Coronary artery (tissue), 2 donors: ENCODE data around the gene ZNF90.
"Not testable (repeated sequence)": the region's sequence is repeated elsewhere in the genome, so short reads cannot be mapped to it uniquely, and the experiment has no call there.

Experiments used
- DNase-seq: peaks from one replicate; pipeline ENCODE4 v3.0.0-alpha.2; 2017; ENCODE audit warnings: low spot score
- H3K27ac ChIP-seq, 2 donors: fragments of 200-600 bp; sonication (generic); one replicate each; pipeline ENCODE4 v1.5.1; 2016 to 2019
- H3K4me3 ChIP-seq: fragments of 200-600 bp; sonication (generic); 2 replicates; pipeline ENCODE4 v1.5.1; 2016; ENCODE audit warnings: mild to moderate bottlenecking, moderate library complexity
- TF ChIP-seq, protein P1 (sequence below): fragments of 200-600 bp; sonication (generic); IDR thresholded peaks from one replicate; pipeline ENCODE4 v1.5.1; 2019; ENCODE audit warnings: antibody characterized with exemption

Gene ZNF90

DNA sequence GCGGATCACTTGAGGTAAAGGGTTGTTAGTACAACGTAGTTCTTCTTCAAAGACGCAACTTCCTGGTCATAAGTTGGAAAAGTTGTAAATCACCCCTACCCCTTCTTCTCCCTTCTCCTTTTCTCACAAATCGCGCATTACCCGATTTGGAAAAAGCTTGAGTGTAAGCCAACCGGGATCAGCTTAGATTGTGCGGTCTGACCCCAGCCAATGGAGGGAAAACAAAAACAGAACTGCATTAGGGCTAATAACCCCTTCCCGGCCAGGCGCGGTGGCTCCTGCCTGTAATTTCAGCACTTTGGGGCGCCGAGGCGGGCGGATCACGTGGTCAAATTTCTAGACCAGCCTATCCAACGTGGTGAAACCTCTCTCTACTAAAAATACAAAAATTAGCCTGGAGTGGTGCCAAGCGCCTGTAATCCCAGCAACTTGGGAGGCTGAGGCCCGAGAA, 806 bp downstream of the ZNF90 start:
- Histone ChIP-seq H3K27ac (peak overlapping the region in 1 of 2 donors; percentile 59), H3K4me3 (peak overlapping the region; percentile 77)
- TF ChIP-seq, protein P1, sequence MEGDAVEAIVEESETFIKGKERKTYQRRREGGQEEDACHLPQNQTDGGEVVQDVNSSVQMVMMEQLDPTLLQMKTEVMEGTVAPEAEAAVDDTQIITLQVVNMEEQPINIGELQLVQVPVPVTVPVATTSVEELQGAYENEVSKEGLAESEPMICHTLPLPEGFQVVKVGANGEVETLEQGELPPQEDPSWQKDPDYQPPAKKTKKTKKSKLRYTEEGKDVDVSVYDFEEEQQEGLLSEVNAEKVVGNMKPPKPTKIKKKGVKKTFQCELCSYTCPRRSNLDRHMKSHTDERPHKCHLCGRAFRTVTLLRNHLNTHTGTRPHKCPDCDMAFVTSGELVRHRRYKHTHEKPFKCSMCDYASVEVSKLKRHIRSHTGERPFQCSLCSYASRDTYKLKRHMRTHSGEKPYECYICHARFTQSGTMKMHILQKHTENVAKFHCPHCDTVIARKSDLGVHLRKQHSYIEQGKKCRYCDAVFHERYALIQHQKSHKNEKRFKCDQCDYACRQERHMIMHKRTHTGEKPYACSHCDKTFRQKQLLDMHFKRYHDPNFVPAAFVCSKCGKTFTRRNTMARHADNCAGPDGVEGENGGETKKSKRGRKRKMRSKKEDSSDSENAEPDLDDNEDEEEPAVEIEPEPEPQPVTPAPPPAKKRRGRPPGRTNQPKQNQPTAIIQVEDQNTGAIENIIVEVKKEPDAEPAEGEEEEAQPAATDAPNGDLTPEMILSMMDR, result no peak
- no peak for DNase-seq

DNA sequence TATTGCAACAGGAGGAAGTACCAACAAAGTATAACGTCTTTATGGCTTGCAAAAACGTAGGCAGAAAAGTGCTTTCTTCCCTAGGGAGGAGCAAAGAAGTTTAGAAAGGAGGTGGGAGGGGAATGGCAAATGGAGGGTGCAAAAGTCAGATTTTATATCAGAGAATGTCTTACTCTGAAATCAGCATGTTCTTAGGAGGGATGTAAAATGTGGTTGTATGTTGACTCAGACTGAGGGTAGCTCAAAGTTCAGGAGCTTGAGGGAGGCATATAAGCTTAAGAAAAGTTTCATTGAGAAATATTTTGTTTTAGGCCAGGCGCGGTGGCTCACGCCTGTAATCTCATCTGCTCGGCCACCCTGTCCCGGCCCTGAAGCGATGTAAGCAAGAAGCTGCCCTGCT, 1.7 kb downstream of the ZNF90 start:
- TF ChIP-seq, protein P1, result no peak
- peak overlapping the region; percentile 3 for H3K4me3 ChIP-seq
- no peak overlapping the region for H3K27ac ChIP-seq
- DNase-seq, result no peak

DNA sequence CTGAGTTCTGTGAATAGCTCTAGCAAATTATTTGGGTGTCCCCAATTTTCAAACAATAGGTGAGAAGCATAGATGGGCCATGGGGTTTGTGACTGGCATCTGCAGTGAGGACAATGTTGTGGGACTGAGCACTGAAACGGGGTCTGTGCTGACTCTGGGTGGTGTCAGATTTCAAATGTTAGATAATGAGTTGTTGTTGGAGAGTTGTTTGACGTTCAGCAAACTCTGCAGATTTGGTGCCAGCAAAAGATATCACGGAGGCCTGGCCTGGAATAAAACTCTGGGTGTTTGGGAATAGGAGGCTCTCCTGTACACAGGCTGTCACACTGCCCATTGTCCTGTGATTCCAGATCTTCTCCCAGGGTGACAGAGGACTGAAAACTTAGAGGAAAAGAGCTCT, 2.9 kb downstream of the ZNF90 start:
- no peak overlapping the region for H3K27ac ChIP-seq
- H3K4me3 ChIP-seq, result no peak overlapping the region
- TF ChIP-seq, protein P1, result no peak
- DNase-seq, result no peak

DNA sequence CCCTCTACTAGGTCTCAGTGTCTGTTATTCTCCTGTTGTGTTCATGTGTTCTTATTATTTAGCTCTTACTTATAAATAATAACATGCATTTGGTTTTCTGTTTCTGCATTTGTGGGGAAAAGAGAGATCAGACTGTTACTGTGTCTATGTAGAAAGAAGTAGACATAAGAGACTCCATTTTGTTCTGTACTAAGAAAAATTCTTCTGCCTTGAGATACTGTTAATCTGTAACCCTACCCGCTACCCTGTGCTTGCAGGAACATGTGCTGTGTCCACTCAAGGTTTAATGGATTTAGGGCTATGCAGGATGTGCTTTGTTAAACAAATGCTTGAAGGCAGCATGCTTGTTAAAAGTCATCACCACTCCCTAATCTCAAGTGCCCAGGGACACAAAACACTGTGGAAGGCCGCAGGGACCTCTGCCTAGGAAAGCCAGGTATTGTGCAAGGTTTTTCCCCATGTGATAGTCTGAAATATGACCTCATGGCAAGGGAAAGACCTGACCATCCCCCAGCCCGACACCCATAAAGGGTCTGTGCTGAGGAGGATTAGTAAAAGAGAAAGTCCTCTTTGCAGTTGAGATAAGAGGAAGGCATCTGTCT, 4.5 kb downstream of the ZNF90 start:
- H3K4me3 ChIP-seq, H3K27ac ChIP-seq, DNase-seq: not testable (repeated sequence)

DNA sequence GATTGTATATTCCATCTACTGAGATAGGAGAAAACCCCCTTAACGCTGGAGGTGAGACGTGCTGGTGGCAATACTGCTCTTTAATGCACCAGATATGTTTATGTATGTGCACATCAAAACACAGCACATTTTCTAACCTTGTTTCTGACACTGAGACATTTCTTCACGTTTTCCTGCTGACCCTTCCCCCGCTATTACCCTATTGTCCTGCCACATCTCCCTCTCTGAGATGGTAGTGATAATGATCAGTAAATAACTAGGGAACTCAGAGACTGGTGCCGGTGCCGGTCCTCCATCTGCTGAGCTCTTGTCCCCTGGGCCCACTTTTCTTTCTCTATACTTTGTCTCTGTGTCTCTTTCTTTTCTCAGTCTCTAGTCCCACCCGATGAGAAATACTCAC, 5.1 kb downstream of the ZNF90 start:
- H3K27ac ChIP-seq, DNase-seq, H3K4me3 ChIP-seq: not testable (repeated sequence)

DNA sequence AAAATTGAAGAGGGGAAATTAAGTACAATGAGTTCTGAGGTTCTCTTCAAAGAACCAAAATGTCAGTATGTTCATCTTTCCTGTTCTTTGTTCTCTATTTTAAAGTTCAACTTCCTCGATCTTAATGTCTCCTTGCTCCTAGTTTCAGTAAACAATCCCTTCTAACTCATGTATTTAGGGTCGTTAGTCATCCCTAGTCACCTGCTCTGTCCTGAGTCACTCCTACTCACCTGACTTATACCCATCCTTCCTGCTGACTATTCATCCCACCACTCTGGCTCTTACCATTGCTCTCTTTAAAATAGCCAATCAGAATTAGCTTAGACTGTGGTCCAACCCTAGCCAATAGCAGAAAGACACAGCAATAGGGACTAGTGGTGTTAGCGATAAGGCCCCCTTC, 24.3 kb downstream of the ZNF90 start:
- H3K27ac ChIP-seq, result no peak overlapping the region
- no peak overlapping the region for H3K4me3 ChIP-seq
- TF ChIP-seq, protein P1, result no peak

DNA sequence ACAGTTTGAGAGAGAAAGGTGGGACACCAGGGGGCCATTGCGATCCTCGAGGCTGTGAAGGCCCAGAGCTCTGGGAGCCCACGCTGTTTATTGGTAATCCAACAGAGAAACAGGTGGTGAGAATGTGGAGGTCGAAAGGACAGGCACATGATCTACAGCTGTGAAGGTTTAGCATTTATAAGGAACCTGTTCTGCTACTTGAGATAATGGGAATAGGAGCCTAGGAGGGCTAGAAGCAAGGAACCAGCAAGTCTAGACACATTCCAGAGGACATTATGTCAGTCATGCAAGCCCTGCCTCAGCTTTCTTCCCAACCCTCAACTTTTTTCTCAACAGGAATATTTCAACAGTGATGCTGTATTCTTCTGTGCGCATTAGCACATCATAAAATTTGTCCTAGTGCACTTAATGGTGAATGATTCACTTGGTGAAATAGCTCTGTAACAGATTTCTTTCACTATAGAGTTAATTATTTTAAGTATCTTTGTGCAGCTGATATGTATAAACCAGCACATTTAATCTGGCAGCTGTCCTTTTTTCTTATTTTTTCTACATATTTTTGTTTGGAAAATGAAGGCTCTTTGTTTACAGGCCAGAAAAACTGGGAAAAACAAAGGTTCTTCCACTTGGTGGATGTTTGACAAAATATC, 25.4 kb downstream of the ZNF90 start:
- TF ChIP-seq, protein P1, result no peak
- Histone ChIP-seq H3K4me3 (no peak overlapping the region), H3K27ac (no peak overlapping the region)
- no peak for DNase-seq

More for the DNA sequence above, 24.3 kb downstream of the ZNF90 start:
- no peak for DNase-seq

DNA sequence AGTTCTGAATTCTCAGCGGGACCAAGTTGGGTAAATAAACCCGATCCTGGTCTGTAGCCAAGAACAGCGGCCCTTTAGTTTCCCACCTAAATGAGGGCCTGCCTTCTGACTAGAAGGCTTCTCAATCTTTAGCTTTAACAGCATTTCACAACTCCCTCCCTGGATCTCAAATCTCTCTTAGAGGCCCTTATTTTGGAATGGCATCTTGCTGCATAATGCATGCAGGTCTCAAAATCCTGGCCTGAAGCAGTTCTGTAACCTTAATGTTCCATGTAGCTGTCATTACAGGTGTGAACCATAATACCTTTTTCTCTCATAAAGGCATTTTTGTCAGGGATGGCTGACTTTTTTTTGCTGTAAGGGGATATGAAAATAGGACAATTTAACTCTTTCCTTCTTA, 29.5 kb downstream of the ZNF90 start:
- TF ChIP-seq, protein P1, result no peak
- H3K4me3 ChIP-seq, result no peak overlapping the region
- no peak for DNase-seq
- no peak overlapping the region for H3K27ac ChIP-seq

DNA sequence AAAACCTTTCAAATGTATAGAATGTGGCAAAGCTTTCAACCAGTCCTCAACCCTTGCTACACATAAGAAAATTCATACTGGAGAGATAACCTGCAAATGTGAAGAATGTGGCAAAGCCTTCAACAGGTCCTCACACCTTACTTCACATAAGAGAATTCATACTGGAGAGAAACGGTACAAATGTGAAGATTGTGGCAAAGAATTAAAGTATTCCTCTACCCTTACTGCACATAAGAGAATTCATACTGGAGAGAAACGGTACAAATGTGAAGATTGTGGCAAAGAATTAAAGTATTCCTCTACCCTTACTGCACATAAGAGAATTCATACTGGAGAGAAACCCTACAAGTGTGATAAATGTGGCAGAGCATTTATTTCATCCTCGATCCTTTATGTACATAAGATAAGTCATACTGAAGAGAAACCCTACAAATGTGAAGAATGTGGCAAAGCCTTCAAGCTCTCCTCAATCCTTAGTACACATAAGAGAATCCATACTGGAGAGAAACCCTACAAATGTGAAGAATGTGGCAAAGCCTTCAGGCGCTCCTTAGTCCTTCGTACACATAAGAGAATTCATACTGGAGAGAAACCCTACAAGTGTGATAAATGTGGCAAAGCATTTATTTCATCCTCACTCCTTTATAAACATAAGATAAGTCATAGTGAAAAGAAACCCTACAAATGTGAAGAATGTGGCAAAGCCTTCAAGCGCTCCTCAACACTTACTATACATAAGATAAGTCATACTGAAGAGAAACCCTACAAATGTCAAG, 40.5 kb downstream of the ZNF90 start:
- not testable (repeated sequence) for DNase-seq, H3K27ac ChIP-seq, H3K4me3 ChIP-seq
